HepG2 (cell line): ENCODE results near the gene KRTAP12-3. TPM values are rescaled to one million over a fixed set of nuclear protein-coding genes. Genes with fewer than 3 reads are reported as not detected.

Experiments used
- ATAC-seq: fragments of 200-7000 bp; cut with Tn5 transposase; 3 replicates; pipeline ENCODE4 v1.9.1; 2020; ENCODE audit warnings: mild to moderate bottlenecking, moderate library complexity
- BruUV-seq: library from RNA; stranded (reverse); fragments of 400-500 nt; replicated peaks from 2 replicates; lab custom pipeline; 2021; lab: Mats Ljungman, UMichigan
- CTCF ChIA-PET: fragments of 300-600 bp; formaldehyde crosslinking; extraction: SDS; loops from one replicate; lab custom pipeline; 2021; ENCODE audit warnings: low total read pairs, inconsistent platforms, low intra/inter-chr PET ratio; lab: Yijun Ruan, JAX
- POLR2A ChIA-PET: fragments of 350-600 bp; sonication (Branson Sonifier 250); formaldehyde crosslinking; loops from one replicate; lab custom pipeline; 2020; ENCODE audit warnings: antibody characterized with exemption, inconsistent platforms; lab: Yijun Ruan, JAX
- DNase-seq: peaks from one replicate; pipeline ENCODE4 v3.0.0-alpha.2; 2015; ENCODE audit warnings: low spot score
- FAIRE-seq: peaks from 3 replicates; lab custom pipeline; 2011; peaks lifted over from hg19 to GRCh38; lab: Jason Lieb, UNC
- H2AFZ ChIP-seq: one replicate; pipeline ENCODE4 v1.6.1; 2011; ENCODE audit warnings: low read length, inconsistent platforms
- H3K27ac ChIP-seq: fragments of 300-600 bp; 3 replicates; pipeline ENCODE4 v1.8.0; 2011; ENCODE audit warnings: mixed run types, mild to moderate bottlenecking, mixed read lengths, low read length, inconsistent platforms; ENCODE audit not compliant: insufficient read depth; ENCODE audit errors: extremely low read length
- H3K27me3 ChIP-seq, 2 experiments: fragments of 200-600 bp in 1 of 2; 2 replicates in 1 of 2; 3 replicates in 1 of 2; pipeline versions ENCODE4 v1.6.0 to v1.8.0; 2011; ENCODE audit warnings: low read length in 2 of 2, mild to moderate bottlenecking in 2 of 2, moderate library complexity in 2 of 2, inconsistent platforms in 1 of 2; ENCODE audit not compliant: insufficient read depth in 2 of 2, control insufficient read depth in 1 of 2
- H3K36me3 ChIP-seq, 2 experiments: fragments of 200-600 bp in 1 of 2; replicated peaks in 1 of 2; 2 replicates in 1 of 2; 3 replicates in 1 of 2; pipeline versions ENCODE4 v1.5.1 to v1.8.0; 2011; ENCODE audit warnings: low read length in 2 of 2, inconsistent platforms in 1 of 2; ENCODE audit not compliant: insufficient read depth in 2 of 2, control insufficient read depth in 1 of 2
- H3K4me1 ChIP-seq: 2 replicates; pipeline ENCODE4 v1.5.1; 2012; ENCODE audit warnings: low read length, inconsistent platforms; ENCODE audit not compliant: insufficient read depth
- H3K4me2 ChIP-seq: 2 replicates; pipeline ENCODE4 v1.6.0; 2011; ENCODE audit warnings: low read depth, low read length, inconsistent platforms
- H3K4me3 ChIP-seq, 3 experiments: fragments of 200-600 bp in 1 of 3; sonication (generic), shearing (Covaris generic) in 1 of 3; replicated peaks in 1 of 3; 2 replicates each; pipeline ENCODE4 v1.5.1; 2011 to 2016; ENCODE audit warnings: low read length in 3 of 3, inconsistent platforms in 2 of 3, low read depth in 2 of 3, mild to moderate bottlenecking in 2 of 3, control low read depth in 1 of 3, mixed read lengths in 1 of 3; ENCODE audit not compliant: insufficient read depth in 1 of 3
- H3K79me2 ChIP-seq: one replicate; pipeline ENCODE4 v1.6.1; 2011; ENCODE audit warnings: low read length, inconsistent platforms; ENCODE audit not compliant: insufficient read depth
- H3K9ac ChIP-seq: 2 replicates; pipeline ENCODE4 v1.6.0; 2011; ENCODE audit warnings: mild to moderate bottlenecking, low read depth, low read length, inconsistent platforms; ENCODE audit not compliant: insufficient read depth
- H3K9me3 ChIP-seq: 2 replicates; pipeline ENCODE4 v1.5.1; 2012; ENCODE audit warnings: mild to moderate bottlenecking, low read length
- H4K20me1 ChIP-seq: 2 replicates; pipeline ENCODE4 v1.6.0; 2011; ENCODE audit warnings: inconsistent platforms, mild to moderate bottlenecking, low read length, moderate library complexity; ENCODE audit not compliant: insufficient read depth
- ARID2 ChIP-seq: sonication (generic); formaldehyde crosslinking; IDR thresholded peaks from 2 replicates; pipeline ENCODE4 v1.8.1; 2022; ENCODE audit warnings: mild to moderate bottlenecking, missing genetic modification reagents, borderline replicate concordance
- BRF2 ChIP-seq: sonication (generic); formaldehyde crosslinking; IDR thresholded peaks from 2 replicates; pipeline ENCODE4 v1.8.1; 2022; ENCODE audit warnings: mild to moderate bottlenecking, missing genetic modification reagents
- CREM ChIP-seq, 2 experiments: sonication (generic) in 1 of 2; formaldehyde crosslinking in 1 of 2; IDR thresholded peaks; 2 replicates each; pipeline versions ENCODE4 v1.4.0 to v1.6.1; 2016 to 2020; ENCODE audit warnings: antibody characterized with exemption in 1 of 2, mild to moderate bottlenecking in 1 of 2, missing genetic modification reagents in 1 of 2
- DRAP1 ChIP-seq: IDR thresholded peaks from 2 replicates; pipeline ENCODE4 v1.6.1; 2016; ENCODE audit warnings: missing genetic modification reagents, missing compliant biosample characterization
- HNRNPLL ChIP-seq: fragments of 200-400 bp; formaldehyde crosslinking; IDR thresholded peaks from 2 replicates; pipeline ENCODE4 v1.6.1; 2017; ENCODE audit warnings: mild to moderate bottlenecking, low read depth, low read length; ENCODE audit not compliant: poor library complexity, severe bottlenecking
- NBN ChIP-seq: fragments of 450-650 bp; conservative IDR thresholded peaks from 2 replicates; pipeline ENCODE4 v1.6.1; 2017
- SPEN ChIP-seq: sonication (generic); formaldehyde crosslinking; IDR thresholded peaks from 2 replicates; pipeline ENCODE4 v1.5.1; 2020; ENCODE audit warnings: low read depth, mild to moderate bottlenecking, missing genetic modification reagents
- ZNF318 ChIP-seq: sonication (generic); formaldehyde crosslinking; IDR thresholded peaks from 2 replicates; pipeline ENCODE4 v1.4.0; 2020; ENCODE audit warnings: mild to moderate bottlenecking, missing genetic modification reagents
- ZNF496 ChIP-seq: sonication (generic); formaldehyde crosslinking; IDR thresholded peaks from 2 replicates; pipeline ENCODE4 v1.8.1; 2023; ENCODE audit warnings: mild to moderate bottlenecking, moderate library complexity, missing genetic modification reagents; ENCODE audit not compliant: insufficient replicate concordance
- ZNF557 ChIP-seq: sonication (generic); formaldehyde crosslinking; IDR thresholded peaks from 2 replicates; pipeline ENCODE4 v1.4.0; 2020; ENCODE audit warnings: missing genetic modification reagents
- WGBS: methylation state at CpG from one replicate; pipeline ENCODE4 v1.1.6; 2017; ENCODE audit warnings: low lambda C conversion rate; 5-methylcytosine and 5-hydroxymethylcytosine counted together
- in situ Hi-C: cut with HindIII; loops from 2 replicates; pipeline ENCODE4 v1.10.0; 2017; ENCODE audit warnings: low pct_unique_long_range_greater_than_20kb; ENCODE audit not compliant: extremely low pct_ligation_motif_present
- intact Hi-C: fragments of 100-400 bp; cut with micrococcal nuclease; formaldehyde crosslinking; loops from one replicate; pipeline ENCODE4 v1.10.0; 2022; ENCODE audit not compliant: unreplicated experiment
- polyA plus RNA-seq, 8 experiments: library from polyadenylated mRNA; depleted of rRNA in 3 of 8; stranded (reverse) in 7 of 8; unstranded in 1 of 8; fragments of >200 nt; fragmentation: Illumina TruSeq in 4 of 8; extraction: Trizol in 4 of 8; gene quantifications; 2 replicates each; pipeline versions ENCODE4 v1.2.1 to v1.2.3, GENCODE V29; 2011 to 2016; ENCODE audit warnings: low read depth in 4 of 8, missing spikeins in 1 of 8, mixed read lengths in 1 of 8; ENCODE audit not compliant: insufficient read depth in 1 of 8
- total RNA-seq, 5 experiments: library from RNA; depleted of rRNA; stranded (reverse); fragments of >200 nt; fragmentation: Illumina TruSeq; extraction: Trizol; gene quantifications; 2 replicates each; pipeline ENCODE4 v1.2.3, GENCODE V29; 2016; ENCODE audit warnings: low read depth in 1 of 5
- TF ChIP-seq, protein P1 (sequence below): sonication (generic); formaldehyde crosslinking; IDR thresholded peaks from 2 replicates; pipeline ENCODE4 v1.4.0; 2020; ENCODE audit warnings: missing genetic modification reagents

KRTAP12-3 gene
- total and polyA plus RNA-seq, 2 of the 13 experiments (the other 11 are each of a cell fraction or from before 2014, with no cell fraction given) = not detected

DNA sequence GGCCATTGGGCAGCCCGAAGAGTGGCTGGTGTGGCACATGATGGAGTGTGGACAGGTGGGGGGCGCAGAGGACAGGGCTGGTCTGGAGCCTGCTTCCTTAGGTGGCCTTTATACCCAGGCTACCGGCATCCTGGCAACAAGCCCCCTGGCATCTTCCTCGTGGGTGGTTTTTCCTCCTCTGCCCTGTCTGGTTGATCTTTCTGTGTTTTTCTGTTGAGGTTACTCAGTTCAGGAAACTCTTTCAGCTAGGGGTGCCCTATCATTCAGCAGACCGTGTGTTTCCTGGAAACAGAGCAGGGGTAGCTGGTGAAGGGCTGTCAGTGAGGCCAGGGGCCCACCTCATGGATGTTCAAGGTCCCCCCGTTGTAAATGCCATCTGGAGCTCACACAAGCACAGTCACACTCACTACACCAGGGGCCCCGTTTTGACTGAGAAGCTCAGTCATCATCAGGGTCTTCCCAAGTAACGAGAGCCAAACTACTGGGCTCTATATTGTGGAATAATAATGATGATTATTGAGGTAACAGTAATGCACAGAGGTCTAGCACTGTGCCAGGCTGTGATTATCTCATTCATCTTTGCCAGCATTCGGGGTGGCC, 3.1 kb upstream of the KRTAP12-3 start, which contains the start of gene KRTAP12-4:
TSS of gene KRTAP12-4 (minus strand) at position 84 of the 600 bp plus-strand sequence. CDS start at position 39, 45 bp downstream.
- POLR2A ChIA-PET = no interaction called here

More for the DNA sequence above, 3.1 kb upstream of the KRTAP12-3 start, which contains the start of gene KRTAP12-4:
- in situ Hi-C loops (no loop called here), intact Hi-C loops (no loop called here)
- Histone ChIP-seq H4K20me1 (no peaks in the 10 kb centered on the region), H3K4me3 (no peak within 1 kb of the TSS), H3K9me3 (peaks cover 4% of the 10 kb centered on the region; the same call in 1 of the 2 replicates), H3K27me3 (peaks cover 3 to 22% of the 10 kb centered on the region in 2 experiments; a peak in 3 of 5 replicates), H3K4me1 (peaks cover 9% of the 10 kb centered on the region; the same call in 1 of the 2 replicates), H2AFZ (no peak within 1 kb of the TSS), H3K27ac (no peak within 1 kb of the TSS), H3K79me2 (no peaks in the 10 kb centered on the region), H3K4me2 (no peak within 1 kb of the TSS), H3K36me3 (no peaks in the 10 kb centered on the region), H3K9ac (no peak within 1 kb of the TSS)
- DNase-seq (no peak), FAIRE-seq (no peak), ATAC-seq (no peak)
- CTCF ChIA-PET = no interaction called here
- BruUV-seq = no TSS peak
- WGBS = 18% methylated on average over 5 of the region's 9 CpGs
- TF ChIP-seq BRF2 (CRISPR knock-in tag) (no peak), NBN (no peak), SPEN (CRISPR knock-in tag) (no peak), ZNF557 (no peak), DRAP1 (CRISPR knock-in tag) (no peak), HNRNPLL (no peak), ZNF318 (no peak), CREM (IDR thresholded peaks at IDR 0.05) (no peak), CREM (CRISPR knock-in tag; IDR thresholded peaks at IDR 0.05) (no peak), ARID2 (CRISPR knock-in tag) (no peak), ZNF496 (no peak)
- TF ChIP-seq, protein P1, sequence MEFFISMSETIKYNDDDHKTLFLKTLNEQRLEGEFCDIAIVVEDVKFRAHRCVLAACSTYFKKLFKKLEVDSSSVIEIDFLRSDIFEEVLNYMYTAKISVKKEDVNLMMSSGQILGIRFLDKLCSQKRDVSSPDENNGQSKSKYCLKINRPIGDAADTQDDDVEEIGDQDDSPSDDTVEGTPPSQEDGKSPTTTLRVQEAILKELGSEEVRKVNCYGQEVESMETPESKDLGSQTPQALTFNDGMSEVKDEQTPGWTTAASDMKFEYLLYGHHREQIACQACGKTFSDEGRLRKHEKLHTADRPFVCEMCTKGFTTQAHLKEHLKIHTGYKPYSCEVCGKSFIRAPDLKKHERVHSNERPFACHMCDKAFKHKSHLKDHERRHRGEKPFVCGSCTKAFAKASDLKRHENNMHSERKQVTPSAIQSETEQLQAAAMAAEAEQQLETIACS (CRISPR knock-in tag) = no peak
